ENCODE data around the gene KRT17. TPM values are rescaled to one million over a fixed set of nuclear protein-coding genes. Genes with fewer than 3 reads are reported as not detected.

The KRT17 gene
- total and polyA plus RNA-seq, 10 of the 15 experiments (the other 5 are each of a cell fraction or from before 2014, with no cell fraction given) = 0.47 to 30.0 (median 2.5) TPM

DNA sequence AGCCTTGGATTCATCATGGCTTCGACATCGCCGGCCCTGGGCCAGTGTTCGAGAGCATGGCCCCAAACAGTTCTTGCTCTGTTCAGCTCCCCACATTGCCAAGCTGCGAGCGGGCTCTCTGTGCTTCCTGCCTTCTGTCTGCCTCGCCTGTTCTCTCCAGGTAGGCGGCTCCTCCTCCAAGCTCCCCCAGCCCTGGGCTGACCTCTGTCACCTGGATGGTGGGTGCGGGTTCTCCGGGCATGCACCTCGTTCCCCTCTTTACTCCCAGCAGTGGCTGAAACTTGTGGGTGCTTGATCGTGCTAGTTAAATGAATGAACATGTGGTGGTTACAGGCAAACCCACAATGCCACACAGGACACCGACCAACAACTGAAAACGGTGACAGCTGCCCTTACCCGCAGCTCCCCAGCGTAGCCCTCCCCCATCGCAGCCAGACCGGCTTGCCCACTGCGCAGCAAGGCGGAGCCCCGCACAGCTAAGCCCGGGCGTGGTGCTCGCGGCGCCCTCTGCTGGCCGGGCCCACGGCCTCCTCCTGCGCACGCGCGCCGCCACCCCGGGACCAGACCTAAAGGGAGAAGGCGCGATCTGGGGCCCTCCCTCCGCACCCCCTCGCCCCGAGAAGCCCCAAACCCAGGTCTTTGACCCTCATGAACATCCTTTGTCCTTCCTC is 41.3 kb upstream of the KRT17 start (continued):
- TF ChIP-seq CEBPZ (IDR thresholded peaks at IDR 0.05; ENCODE audit: low read depth, low read length) (no peak), POU2F2 (IDR thresholded peaks at IDR 0.05; ENCODE audit: borderline replicate concordance, low read depth, low read length) (no peak), LARP7 (IDR thresholded peaks at IDR 0.05) (peak; percentile 73; the same call in 1 of the 2 replicates), POLR2A (IDR thresholded peaks at IDR 0.05; ENCODE audit: low read depth, low read length) (peak; percentile 66), SMC3 (IDR thresholded peaks at IDR 0.05; ENCODE audit: borderline replicate concordance, low read length) (no peak; the same call in 1 of the 2 replicates), CEBPB (IDR thresholded peaks at IDR 0.05; ENCODE audit: borderline replicate concordance in 1 of 2, low read depth in 2 of 2, low read length in 2 of 2) (no peak), RCOR1 (conservative IDR thresholded peaks at IDR 0.05; ENCODE audit: low read depth, low read length) (no peak), KDM1A (IDR thresholded peaks at IDR 0.05; ENCODE audit: borderline replicate concordance) (no peak), ZNF384 (IDR thresholded peaks at IDR 0.05; ENCODE audit: borderline replicate concordance, low read depth, low read length) (no peak), DPF2 (IDR thresholded peaks at IDR 0.05) (peak; percentile 81), ATF7 (IDR thresholded peaks at IDR 0.05; ENCODE audit: low read depth) (no peak), NFYA (IDR thresholded peaks at IDR 0.05; ENCODE audit: borderline replicate concordance, low read depth, low read length) (no peak), RFX5 (IDR thresholded peaks at IDR 0.05; ENCODE audit: low read depth, low read length) (no peak), SKIL (IDR thresholded peaks at IDR 0.05; ENCODE audit: low read depth, poor library complexity, severe bottlenecking) (no peak)
- TF ChIP-seq, protein P1, sequence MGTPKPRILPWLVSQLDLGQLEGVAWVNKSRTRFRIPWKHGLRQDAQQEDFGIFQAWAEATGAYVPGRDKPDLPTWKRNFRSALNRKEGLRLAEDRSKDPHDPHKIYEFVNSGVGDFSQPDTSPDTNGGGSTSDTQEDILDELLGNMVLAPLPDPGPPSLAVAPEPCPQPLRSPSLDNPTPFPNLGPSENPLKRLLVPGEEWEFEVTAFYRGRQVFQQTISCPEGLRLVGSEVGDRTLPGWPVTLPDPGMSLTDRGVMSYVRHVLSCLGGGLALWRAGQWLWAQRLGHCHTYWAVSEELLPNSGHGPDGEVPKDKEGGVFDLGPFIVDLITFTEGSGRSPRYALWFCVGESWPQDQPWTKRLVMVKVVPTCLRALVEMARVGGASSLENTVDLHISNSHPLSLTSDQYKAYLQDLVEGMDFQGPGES (IDR thresholded peaks at IDR 0.05) = 0 out of 2 replicates have a peak, but pooled peaks have one; percentile 0
- TF ChIP-seq, protein P2, sequence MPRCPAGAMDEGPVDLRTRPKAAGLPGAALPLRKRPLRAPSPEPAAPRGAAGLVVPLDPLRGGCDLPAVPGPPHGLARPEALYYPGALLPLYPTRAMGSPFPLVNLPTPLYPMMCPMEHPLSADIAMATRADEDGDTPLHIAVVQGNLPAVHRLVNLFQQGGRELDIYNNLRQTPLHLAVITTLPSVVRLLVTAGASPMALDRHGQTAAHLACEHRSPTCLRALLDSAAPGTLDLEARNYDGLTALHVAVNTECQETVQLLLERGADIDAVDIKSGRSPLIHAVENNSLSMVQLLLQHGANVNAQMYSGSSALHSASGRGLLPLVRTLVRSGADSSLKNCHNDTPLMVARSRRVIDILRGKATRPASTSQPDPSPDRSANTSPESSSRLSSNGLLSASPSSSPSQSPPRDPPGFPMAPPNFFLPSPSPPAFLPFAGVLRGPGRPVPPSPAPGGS (IDR thresholded peaks at IDR 0.05; ENCODE audit: borderline replicate concordance, insufficient read depth, low read depth, low read length, poor library complexity, severe bottlenecking) = no peak
- TF ChIP-seq, protein P3, sequence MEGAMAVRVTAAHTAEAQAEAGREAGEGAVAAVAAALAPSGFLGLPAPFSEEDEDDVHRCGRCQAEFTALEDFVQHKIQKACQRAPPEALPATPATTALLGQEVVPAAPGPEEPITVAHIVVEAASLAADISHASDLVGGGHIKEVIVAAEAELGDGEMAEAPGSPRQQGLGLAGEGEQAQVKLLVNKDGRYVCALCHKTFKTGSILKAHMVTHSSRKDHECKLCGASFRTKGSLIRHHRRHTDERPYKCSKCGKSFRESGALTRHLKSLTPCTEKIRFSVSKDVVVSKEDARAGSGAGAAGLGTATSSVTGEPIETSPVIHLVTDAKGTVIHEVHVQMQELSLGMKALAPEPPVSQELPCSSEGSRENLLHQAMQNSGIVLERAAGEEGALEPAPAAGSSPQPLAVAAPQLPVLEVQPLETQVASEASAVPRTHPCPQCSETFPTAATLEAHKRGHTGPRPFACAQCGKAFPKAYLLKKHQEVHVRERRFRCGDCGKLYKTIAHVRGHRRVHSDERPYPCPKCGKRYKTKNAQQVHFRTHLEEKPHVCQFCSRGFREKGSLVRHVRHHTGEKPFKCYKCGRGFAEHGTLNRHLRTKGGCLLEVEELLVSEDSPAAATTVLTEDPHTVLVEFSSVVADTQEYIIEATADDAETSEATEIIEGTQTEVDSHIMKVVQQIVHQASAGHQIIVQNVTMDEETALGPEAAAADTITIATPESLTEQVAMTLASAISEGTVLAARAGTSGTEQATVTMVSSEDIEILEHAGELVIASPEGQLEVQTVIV (IDR thresholded peaks at IDR 0.05; ENCODE audit: borderline replicate concordance, partially characterized antibody) = no peak
